ENCODE results near the gene ADSL.

- no peak for TF ChIP-seq POLR2A (IDR thresholded peaks at IDR 0.05)
- TF ChIP-seq, protein P1, sequence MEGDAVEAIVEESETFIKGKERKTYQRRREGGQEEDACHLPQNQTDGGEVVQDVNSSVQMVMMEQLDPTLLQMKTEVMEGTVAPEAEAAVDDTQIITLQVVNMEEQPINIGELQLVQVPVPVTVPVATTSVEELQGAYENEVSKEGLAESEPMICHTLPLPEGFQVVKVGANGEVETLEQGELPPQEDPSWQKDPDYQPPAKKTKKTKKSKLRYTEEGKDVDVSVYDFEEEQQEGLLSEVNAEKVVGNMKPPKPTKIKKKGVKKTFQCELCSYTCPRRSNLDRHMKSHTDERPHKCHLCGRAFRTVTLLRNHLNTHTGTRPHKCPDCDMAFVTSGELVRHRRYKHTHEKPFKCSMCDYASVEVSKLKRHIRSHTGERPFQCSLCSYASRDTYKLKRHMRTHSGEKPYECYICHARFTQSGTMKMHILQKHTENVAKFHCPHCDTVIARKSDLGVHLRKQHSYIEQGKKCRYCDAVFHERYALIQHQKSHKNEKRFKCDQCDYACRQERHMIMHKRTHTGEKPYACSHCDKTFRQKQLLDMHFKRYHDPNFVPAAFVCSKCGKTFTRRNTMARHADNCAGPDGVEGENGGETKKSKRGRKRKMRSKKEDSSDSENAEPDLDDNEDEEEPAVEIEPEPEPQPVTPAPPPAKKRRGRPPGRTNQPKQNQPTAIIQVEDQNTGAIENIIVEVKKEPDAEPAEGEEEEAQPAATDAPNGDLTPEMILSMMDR (IDR thresholded peaks at IDR 0.05): no peak
Measured at GRCh38 chr22:40400159-40400558, 53.9 kb downstream of the ADSL start.

Data from right lobe of liver (tissue), 4 donors.